Lung (tissue), 12 donors: Measurements from ENCODE around the gene KRT86. TPM values are rescaled to one million over a fixed set of nuclear protein-coding genes. Genes with fewer than 3 reads are reported as not detected.

Experiments used
- ATAC-seq: fragments of 200-7000 bp; cut with Tn5 transposase; one replicate; pipeline ENCODE4 v1.9.1; 2020; ENCODE audit warnings: moderate number of reproducible peaks; ENCODE audit not compliant: insufficient read depth, low FRiP score
- DNase-seq, 3 donors: peaks; one replicate each; pipeline ENCODE4 v3.0.0-alpha.2; 2013 to 2017
- H3K27ac ChIP-seq, 2 donors: one replicate each; pipeline ENCODE4 v1.5.1; 2013; ENCODE audit warnings: mild to moderate bottlenecking in 2 of 2, moderate library complexity in 2 of 2, control low read depth in 1 of 2, inconsistent platforms in 1 of 2, low read depth in 1 of 2, low read length in 1 of 2
- H3K27me3 ChIP-seq, 3 donors: one replicate each; pipeline ENCODE4 v1.5.1; 2013; ENCODE audit warnings: low read length in 2 of 3; ENCODE audit not compliant: control insufficient read depth in 3 of 3, insufficient read depth in 3 of 3
- H3K36me3 ChIP-seq, 4 donors: one replicate each; pipeline ENCODE4 v1.5.1; 2013; ENCODE audit warnings: low read length in 4 of 4, mild to moderate bottlenecking in 1 of 4, moderate library complexity in 1 of 4; ENCODE audit not compliant: control insufficient read depth in 4 of 4, insufficient read depth in 4 of 4
- H3K4me1 ChIP-seq, 5 donors: one replicate each; pipeline ENCODE4 v1.5.1; 2013; ENCODE audit warnings: low read length in 5 of 5, mild to moderate bottlenecking in 2 of 5, moderate library complexity in 1 of 5; ENCODE audit not compliant: control insufficient read depth in 5 of 5, insufficient read depth in 5 of 5
- H3K4me3 ChIP-seq: one replicate; pipeline ENCODE4 v1.5.1; 2013; ENCODE audit warnings: mild to moderate bottlenecking, control low read depth, moderate library complexity
- H3K9ac ChIP-seq, 2 donors: one replicate each; pipeline ENCODE4 v1.5.1; 2013; ENCODE audit warnings: low read length in 2 of 2, control low read depth in 1 of 2; ENCODE audit not compliant: insufficient read depth in 1 of 2
- H3K9me3 ChIP-seq, 4 donors: one replicate each; pipeline ENCODE4 v1.5.1; 2013; ENCODE audit warnings: low read length in 3 of 4, mild to moderate bottlenecking in 1 of 4, moderate library complexity in 1 of 4; ENCODE audit not compliant: control insufficient read depth in 4 of 4, insufficient read depth in 3 of 4
- WGBS, 2 donors: extraction: QIAGEN DNeasy Blood & Tissue Kit; methylation state at CpG; one replicate each; pipeline ENCODE4 v1.1.7; 2013; 5-methylcytosine and 5-hydroxymethylcytosine counted together
- polyA plus RNA-seq, 2 donors: library from polyadenylated mRNA; stranded (reverse); fragments of 200-250 nt; gene quantifications; one replicate each; pipeline ENCODE4 v1.2.1, GENCODE V29; 2013
- total RNA-seq, 2 donors: library from RNA; depleted of rRNA in 1 of 2; stranded (reverse); fragments of >200 nt in 1 of 2; gene quantifications; one replicate each; pipeline ENCODE4 v1.2.1, GENCODE V29; 2014 to 2021
- TF ChIP-seq, protein P1 (sequence below): IDR thresholded peaks from 2 replicates; pipeline ENCODE4 v1.5.1; 2012; ENCODE audit warnings: mild to moderate bottlenecking; ENCODE audit errors: control extremely low read depth, extremely low read depth
- donor health status: control.
- donor health status: control.
- donor health status: Bipolar disorder and iron deficiency.
- donor health status: healthy.
- donor health status: DM: yes; HTN: yes; CAD: no.

Gene KRT86
- total and polyA plus RNA-seq, 4 donors: 0.11 to 1.1 (median 0.31) TPM; not detected in 1

DNA sequence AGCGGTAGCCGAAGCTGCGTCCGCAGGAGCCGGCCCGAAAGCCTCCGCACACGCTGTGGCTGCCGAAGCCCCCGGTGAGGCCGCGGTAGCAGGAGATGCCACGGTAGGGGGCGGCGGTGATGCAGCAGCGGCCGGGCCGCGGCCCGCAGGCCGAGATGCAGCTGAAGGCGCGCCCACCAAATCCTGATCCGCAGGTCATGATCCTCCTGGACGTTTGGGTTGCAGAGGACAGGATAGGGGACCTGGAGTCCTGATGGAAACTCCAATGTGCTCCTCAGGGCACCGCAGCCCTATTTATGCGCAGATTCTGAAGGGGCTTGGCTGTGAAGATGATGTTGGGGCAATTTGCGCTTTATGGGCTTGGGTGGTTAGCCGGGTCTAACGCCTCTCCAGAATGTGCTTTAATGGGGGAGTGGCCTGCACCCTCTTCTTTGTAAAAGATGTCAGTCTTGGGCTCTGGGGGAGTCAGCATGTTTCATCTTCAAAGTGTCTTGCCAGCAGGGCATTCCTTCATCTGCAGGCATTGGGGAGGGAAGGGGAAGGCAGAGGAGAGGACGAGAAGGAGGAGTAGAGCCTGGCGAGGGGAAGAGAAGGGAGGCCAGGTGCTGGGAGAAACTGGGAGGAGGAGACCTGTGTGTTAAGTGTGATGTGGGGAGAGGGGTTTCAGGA is 17.0 kb downstream of the KRT86 start, which contains the start of gene KRT81:
KRT81 (minus strand) TSS at position 268 of the 669 bp plus-strand sequence; CDS start at position 199, 69 bp downstream.
- Histone ChIP-seq H3K4me3 (no peak within 1 kb of the TSS), H3K36me3 (no peaks in the 10 kb centered on the region), H3K4me1 (peaks cover 0 to 3% (median 0%) of the 10 kb centered on the region in 5 donors), H3K9ac (no peak within 1 kb of the TSS), H3K27me3 (peaks cover 6 to 32% (median 23%) of the 10 kb centered on the region in 3 donors), H3K9me3 (no peaks in the 10 kb centered on the region), H3K27ac (no peak within 1 kb of the TSS)
- no peak for DNase-seq
- WGBS, 2 donors: 59 to 72% methylated on average over 22 to 24 of the region's 32 CpGs
- no peak for ATAC-seq
- TF ChIP-seq, protein P1, sequence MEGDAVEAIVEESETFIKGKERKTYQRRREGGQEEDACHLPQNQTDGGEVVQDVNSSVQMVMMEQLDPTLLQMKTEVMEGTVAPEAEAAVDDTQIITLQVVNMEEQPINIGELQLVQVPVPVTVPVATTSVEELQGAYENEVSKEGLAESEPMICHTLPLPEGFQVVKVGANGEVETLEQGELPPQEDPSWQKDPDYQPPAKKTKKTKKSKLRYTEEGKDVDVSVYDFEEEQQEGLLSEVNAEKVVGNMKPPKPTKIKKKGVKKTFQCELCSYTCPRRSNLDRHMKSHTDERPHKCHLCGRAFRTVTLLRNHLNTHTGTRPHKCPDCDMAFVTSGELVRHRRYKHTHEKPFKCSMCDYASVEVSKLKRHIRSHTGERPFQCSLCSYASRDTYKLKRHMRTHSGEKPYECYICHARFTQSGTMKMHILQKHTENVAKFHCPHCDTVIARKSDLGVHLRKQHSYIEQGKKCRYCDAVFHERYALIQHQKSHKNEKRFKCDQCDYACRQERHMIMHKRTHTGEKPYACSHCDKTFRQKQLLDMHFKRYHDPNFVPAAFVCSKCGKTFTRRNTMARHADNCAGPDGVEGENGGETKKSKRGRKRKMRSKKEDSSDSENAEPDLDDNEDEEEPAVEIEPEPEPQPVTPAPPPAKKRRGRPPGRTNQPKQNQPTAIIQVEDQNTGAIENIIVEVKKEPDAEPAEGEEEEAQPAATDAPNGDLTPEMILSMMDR: no peak

DNA sequence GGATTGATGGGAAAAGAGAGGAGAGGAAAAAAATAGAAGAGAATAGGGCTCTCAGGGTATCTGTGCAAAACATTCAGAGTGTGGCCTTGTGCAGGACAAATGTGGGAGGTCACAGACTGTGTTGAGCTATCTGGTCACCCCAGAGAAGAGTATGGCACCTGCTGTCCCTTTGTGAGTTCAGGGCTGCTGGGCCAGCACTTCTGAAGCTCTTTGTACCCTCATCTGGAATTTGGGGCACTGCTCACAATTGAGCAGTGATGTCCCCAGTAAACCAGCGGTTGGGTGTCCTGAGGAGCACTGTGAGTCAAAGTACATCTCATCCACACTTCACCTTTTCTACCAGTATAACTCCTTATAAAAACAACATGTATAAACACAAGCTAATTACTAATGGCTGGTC is 19.5 kb downstream of the KRT86 start:
- ATAC-seq (no peak), DNase-seq (no peak)
- peaks cover 0 to 1% (median 0%) of the 10 kb centered on the region in 5 donors for H3K4me1 ChIP-seq
- no peaks in the 10 kb centered on the region for H3K36me3 ChIP-seq
- WGBS, 2 donors: 91 to 95% methylated on average over 1 of the region's 1 CpG
- H3K9ac ChIP-seq: no peak overlapping the region
- no peak overlapping the region for H3K4me3 ChIP-seq
- H3K27me3 ChIP-seq: peaks cover 6 to 39% (median 26%) of the 10 kb centered on the region in 3 donors
- TF ChIP-seq, protein P1: no peak
- H3K9me3 ChIP-seq: no peaks in the 10 kb centered on the region
- no peak overlapping the region for H3K27ac ChIP-seq

DNA sequence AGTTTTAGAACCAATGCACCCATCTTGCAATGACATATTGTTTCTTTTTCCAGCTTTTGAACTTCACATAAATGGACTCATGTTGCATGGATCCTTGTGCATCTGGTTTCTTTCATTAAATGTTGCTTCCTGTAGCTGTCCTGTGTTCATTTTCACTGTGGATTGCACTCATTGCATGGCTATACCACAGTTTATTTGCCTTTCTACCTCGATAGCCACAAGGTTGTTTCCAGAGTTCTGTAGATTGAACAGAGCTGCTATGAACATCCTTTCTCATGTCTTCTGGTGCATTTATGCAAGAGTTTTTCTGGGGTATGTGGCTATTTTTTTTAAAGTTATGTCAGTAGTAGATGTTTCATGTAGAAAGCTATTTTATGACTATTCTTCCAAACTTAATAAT is 20.4 kb downstream of the KRT86 start:
- Histone ChIP-seq H3K9me3 (no peaks in the 10 kb centered on the region), H3K36me3 (no peaks in the 10 kb centered on the region), H3K4me1 (peaks cover 0 to 1% (median 0%) of the 10 kb centered on the region in 5 donors), H3K27me3 (peaks cover 6 to 43% (median 26%) of the 10 kb centered on the region in 3 donors), H3K9ac (no peak overlapping the region), H3K4me3 (no peak overlapping the region), H3K27ac (no peak overlapping the region)
- WGBS, 2 donors: 42 to 43% methylated on average over 1 of the region's 1 CpG
- TF ChIP-seq, protein P1: no peak
- ATAC-seq (no peak), DNase-seq (no peak)

DNA sequence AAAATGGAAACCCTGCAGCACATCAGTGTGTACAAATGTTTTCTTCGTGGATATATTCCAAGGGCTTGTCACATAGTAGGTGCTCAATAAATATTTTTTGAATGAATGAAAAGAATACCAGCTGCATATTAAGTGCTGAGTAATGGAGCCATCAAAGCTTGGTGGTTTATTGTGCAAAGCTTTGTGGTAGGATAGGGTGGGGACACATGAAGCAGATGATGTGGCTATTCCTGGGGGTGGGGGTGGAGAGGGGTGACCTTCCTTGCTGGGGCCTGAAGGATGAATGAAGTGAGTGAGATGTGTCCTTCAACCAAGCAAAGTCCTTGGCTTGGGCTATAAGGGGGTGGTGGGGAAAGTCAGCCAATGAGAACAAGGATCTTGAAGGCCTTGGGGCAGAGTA is 21.2 kb downstream of the KRT86 start:
- TF ChIP-seq, protein P1: no peak
- WGBS, 2 donors: 80 to 83% methylated on average over 1 of the region's 1 CpG

More for the DNA sequence above, 21.2 kb downstream of the KRT86 start:
- no peaks in the 10 kb centered on the region for H3K9me3 ChIP-seq
- no peak overlapping the region for H3K27ac ChIP-seq
- no peaks in the 10 kb centered on the region for H3K36me3 ChIP-seq
- no peak for ATAC-seq
- DNase-seq: no peak
- peaks cover 0 to 1% (median 0%) of the 10 kb centered on the region in 5 donors for H3K4me1 ChIP-seq
- no peak overlapping the region for H3K9ac ChIP-seq
- H3K4me3 ChIP-seq: no peak overlapping the region
- H3K27me3 ChIP-seq: peaks cover 6 to 46% (median 28%) of the 10 kb centered on the region in 3 donors
